ENCODE data around the gene IPO5.

IPO5 gene

GRCh38 chr13:98066636-98067035 is 113.2 kb downstream of the IPO5 start:
- DNase-seq, result no peak

- no peak for DNase-seq
Observed at GRCh38 chr13:98068521-98068920, 115.0 kb downstream of the IPO5 start.

GRCh38 chr13:98069985-98070384 is 116.5 kb downstream of the IPO5 start:
- DNase-seq, result no peak

GRCh38 chr13:98071316-98071715 is 117.8 kb downstream of the IPO5 start:
- DNase-seq, result no peak

DNA sequence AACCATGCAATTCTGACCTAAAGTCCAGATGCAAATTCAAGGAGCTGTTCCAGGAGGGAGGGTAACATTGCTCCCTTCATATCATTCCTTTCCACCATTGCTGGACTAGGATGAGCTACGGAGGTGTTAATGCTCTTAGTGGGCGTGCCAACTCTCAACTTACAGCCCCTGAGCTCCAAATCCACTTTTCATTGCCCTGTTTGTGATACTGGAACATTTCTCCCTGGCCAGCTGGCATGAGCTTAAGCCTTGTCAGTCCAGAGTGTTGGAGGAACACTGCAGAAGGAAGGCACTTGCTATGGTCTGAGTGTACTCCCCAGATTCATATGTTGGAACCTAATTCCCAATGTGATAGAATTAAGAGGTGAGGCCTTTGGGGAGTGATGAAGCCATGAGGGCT is 119.0 kb downstream of the IPO5 start:
- DNase-seq, result no peak
